Small intestine (tissue), 7 donors: ENCODE measurements around the gene GNB1. TPM values are rescaled to one million over a fixed set of nuclear protein-coding genes. Genes with fewer than 3 reads are reported as not detected.

Experiments
- DNase-seq, 2 donors: peaks; one replicate each; pipeline versions ENCODE4 v3.0.0 to v3.0.0-alpha.2; 2013
- FAIRE-seq: peaks from 2 replicates; lab custom pipeline; 2012; peaks lifted over from hg19 to GRCh38; lab: Jason Lieb, UNC
- H3K27ac ChIP-seq, 3 donors: one replicate each; pipeline ENCODE4 v1.5.1; 2013; ENCODE audit warnings: low read length in 2 of 3, mild to moderate bottlenecking in 2 of 3, control low read depth in 1 of 3, inconsistent platforms in 1 of 3, low read depth in 1 of 3, moderate library complexity in 1 of 3
- H3K27me3 ChIP-seq, 3 donors: one replicate each; pipeline ENCODE4 v1.6.1; 2013; ENCODE audit warnings: low read length in 3 of 3, inconsistent platforms in 1 of 3; ENCODE audit not compliant: control insufficient read depth in 3 of 3, insufficient read depth in 3 of 3
- H3K36me3 ChIP-seq, 3 donors: one replicate each; pipeline ENCODE4 v1.6.1; 2013; ENCODE audit warnings: low read length in 3 of 3, inconsistent platforms in 1 of 3, low read depth in 1 of 3, mild to moderate bottlenecking in 1 of 3, moderate library complexity in 1 of 3; ENCODE audit not compliant: control insufficient read depth in 3 of 3, insufficient read depth in 2 of 3
- H3K4me1 ChIP-seq, 3 donors: one replicate each; pipeline ENCODE4 v1.6.1; 2013; ENCODE audit warnings: low read length in 2 of 3, inconsistent platforms in 1 of 3, low read depth in 1 of 3, mild to moderate bottlenecking in 1 of 3, moderate library complexity in 1 of 3; ENCODE audit not compliant: control insufficient read depth in 3 of 3, insufficient read depth in 2 of 3
- H3K4me3 ChIP-seq, 3 donors: one replicate each; pipeline ENCODE4 v1.5.1; 2013; ENCODE audit warnings: low read length in 3 of 3, control low read depth in 1 of 3, inconsistent platforms in 1 of 3, low read depth in 1 of 3, mild to moderate bottlenecking in 1 of 3, moderate library complexity in 1 of 3
- H3K9me3 ChIP-seq, 2 donors: one replicate each; pipeline ENCODE4 v1.6.1; 2013; ENCODE audit warnings: low read depth in 1 of 2, low read length in 1 of 2; ENCODE audit not compliant: control insufficient read depth in 2 of 2, insufficient read depth in 1 of 2
- WGBS, 3 donors: extraction: QIAGEN DNeasy Blood & Tissue Kit; methylation state at CpG; one replicate each; pipeline ENCODE4 v1.1.7; 2013; 5-methylcytosine and 5-hydroxymethylcytosine counted together
- polyA plus RNA-seq, 4 donors: library from polyadenylated mRNA; stranded (reverse) in 3 of 4; unstranded in 1 of 4; fragments of 200-250 nt in 3 of 4; fragments of 120-200 nt in 1 of 4; gene quantifications; one replicate each; pipeline versions ENCODE4 v1.2.1 to v1.2.3, GENCODE V29; 2013
- donor health status: healthy with polysubstance abuse.
- donor health status: control.
- donor health status: control.
- donor health status: Bipolar disorder and iron deficiency.
- donor health status: healthy.

Gene GNB1
- polyA plus RNA-seq, 4 donors = 169 to 214 (median 192) TPM

DNA sequence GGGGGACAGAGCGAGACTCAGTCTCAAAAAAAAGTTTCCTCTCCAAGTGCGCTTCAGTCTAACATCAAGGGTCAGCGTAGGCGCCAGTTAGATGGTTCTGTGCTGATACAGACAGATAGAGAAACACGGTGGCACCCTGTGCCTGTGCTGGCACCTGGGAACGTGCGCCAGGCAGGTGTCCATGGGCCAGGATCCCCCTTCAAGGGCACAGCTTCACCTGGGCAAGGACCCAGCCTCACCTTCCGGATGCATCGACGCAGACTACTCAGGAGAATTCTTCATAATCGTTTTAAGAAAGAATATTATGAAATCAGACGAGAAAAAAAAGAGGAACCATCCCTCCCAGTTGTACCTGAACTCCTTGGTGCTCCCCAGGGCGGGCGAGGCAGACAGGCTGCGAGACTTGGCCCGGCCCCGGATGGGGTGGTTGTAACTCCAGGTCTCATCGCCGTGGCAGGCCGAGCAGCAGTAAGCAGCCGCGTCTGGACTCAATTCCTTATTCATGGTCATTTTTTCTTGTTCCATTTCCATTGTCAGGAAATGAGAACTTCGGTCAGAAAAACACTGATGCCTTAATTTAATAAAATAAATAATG lies 125.9 kb downstream of the GNB1 start:
- Histone ChIP-seq H3K36me3 (peaks cover 0 to 90% (median 6%) of the 10 kb centered on the region in 3 donors), H3K27ac (no peak overlapping the region), H3K4me1 (no peaks in the 10 kb centered on the region), H3K27me3 (no peaks in the 10 kb centered on the region), H3K9me3 (peaks cover 0 to 8% of the 10 kb centered on the region in 2 donors), H3K4me3 (no peak overlapping the region)
- FAIRE-seq (no peak), DNase-seq (no peak)
- 81 to 87% (median 87%) methylated on average over 23 of the region's 23 CpGs for WGBS, 3 donors

DNA sequence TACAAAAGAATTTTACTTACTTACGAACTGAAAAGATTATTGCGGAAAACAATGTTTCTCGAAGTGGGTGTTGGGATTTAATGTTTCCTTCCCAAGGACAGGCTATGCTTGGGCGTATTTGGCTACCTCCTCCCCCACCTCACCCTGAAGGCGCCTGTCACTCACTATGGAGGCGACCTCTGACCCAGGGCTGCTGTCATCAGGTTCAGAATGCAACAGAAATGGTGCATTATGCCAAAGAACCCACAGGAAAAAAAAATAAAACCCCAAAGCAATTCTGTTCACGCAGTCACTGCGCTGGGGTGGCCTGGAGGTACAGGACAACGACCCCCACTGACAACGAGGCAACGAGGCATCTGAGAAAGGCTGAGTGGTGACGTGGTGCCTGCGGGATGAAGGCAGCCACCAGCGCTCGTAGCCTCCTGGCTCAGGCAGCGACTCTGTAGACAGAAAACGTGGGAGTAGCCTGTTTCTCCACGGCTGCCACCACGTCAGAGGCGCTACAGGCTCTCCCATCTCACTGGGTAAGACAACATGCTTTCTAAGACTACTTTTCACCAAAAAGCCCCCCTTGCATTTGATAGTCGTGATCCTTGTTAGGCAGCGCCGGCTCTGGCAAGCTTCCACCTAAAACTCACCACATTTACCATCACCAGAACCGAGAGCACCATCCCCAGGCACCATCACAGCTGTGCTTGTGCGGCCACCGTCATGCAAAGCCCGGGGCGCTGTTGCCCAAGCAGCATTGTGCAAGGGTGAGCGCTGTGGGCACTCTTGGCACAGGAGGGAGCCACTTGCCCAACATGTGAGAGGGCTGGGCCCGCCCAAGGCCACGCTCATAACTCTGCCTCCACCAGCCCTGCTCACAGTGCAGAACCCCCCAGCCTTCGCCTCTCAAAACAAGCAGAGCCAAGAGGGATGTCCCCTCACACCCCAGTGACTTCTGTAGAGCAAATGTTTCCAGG lies 126.9 kb downstream of the GNB1 start:
- Histone ChIP-seq H3K27me3 (no peaks in the 10 kb centered on the region), H3K9me3 (peaks cover 0 to 4% of the 10 kb centered on the region in 2 donors), H3K36me3 (peaks cover 1 to 90% (median 6%) of the 10 kb centered on the region in 3 donors), H3K4me3 (no peak overlapping the region), H3K27ac (no peak overlapping the region), H3K4me1 (peaks cover 0 to 4% (median 0%) of the 10 kb centered on the region in 3 donors)
- WGBS, 3 donors = 87 to 92% (median 89%) methylated on average over 31 to 32 of the region's 32 CpGs
- no peak for DNase-seq
- FAIRE-seq = no peak

DNA sequence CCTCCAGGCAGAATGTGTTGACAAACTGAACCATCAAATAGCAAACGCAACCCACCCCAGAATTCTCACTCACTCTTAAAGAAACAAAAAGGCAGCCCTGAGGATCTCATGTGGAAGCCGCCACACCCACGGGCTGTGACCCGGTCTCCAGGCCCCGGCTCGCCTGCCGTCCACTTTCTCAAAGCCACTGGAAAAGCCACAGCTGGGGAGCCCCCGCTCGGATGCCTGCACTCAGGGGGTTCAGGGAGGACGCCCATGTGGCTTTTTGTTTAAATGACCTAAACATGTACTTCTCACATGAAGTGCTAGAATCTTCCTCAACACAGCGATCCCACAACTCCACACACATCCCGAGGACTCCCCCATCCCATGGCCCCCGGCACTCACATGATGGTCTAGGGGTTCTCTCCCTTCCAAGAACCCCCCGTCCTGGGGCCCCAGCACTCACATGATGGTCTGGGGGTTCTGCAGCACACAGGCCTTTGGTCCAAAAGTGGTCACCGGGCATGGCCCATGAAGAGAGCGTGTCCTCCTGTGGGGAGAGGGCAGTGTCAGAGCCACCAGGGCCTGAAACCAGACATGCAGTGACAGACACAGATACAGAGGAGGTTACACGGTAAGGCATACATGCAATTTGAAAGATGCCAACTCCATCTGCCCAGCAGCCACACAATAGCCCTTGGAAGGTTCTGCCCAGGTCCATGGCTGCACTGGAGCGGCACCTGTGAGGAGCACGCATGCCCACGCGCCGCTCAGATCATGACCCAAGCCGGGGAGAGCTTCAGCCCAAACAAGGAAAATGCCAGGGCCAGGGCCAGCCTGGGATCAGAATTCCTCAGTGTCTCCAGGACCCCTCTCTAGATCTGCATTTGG lies 129.1 kb downstream of the GNB1 start:
- DNase-seq (no peak), FAIRE-seq (no peak)
- no peaks in the 10 kb centered on the region for H3K27me3 ChIP-seq
- H3K27ac ChIP-seq = no peak overlapping the region
- H3K4me1 ChIP-seq = peaks cover 4 to 8% (median 6%) of the 10 kb centered on the region in 3 donors
- WGBS, 3 donors = 96 to 97% (median 96%) methylated on average over 23 of the region's 23 CpGs
- peaks cover 1 to 91% (median 6%) of the 10 kb centered on the region in 3 donors for H3K36me3 ChIP-seq
- H3K9me3 ChIP-seq = no peaks in the 10 kb centered on the region
- no peak overlapping the region for H3K4me3 ChIP-seq

DNA sequence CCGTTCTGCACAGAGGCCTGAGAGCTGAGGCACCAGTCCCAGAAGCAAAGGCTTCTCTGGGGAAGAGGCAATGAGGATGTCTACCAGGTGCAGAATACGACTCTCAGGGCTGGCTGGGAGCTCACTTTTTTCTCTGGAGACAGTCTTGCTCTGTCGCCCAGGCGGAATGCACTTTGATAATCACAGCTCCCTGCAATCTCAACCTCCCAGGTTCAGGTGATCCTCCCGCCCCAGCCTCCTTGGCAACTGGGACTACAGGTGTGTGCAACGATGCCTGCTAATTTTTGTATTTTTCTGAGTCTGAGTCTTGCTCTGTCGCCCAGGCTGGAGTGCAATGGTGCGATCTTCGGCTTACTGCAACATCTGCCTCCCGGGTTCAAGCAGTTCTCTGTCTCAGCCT lies 130.2 kb downstream of the GNB1 start:
- Histone ChIP-seq H3K27ac (no peak overlapping the region), H3K27me3 (no peaks in the 10 kb centered on the region), H3K4me1 (peaks cover 4 to 8% (median 6%) of the 10 kb centered on the region in 3 donors), H3K36me3 (peaks cover 1 to 95% (median 6%) of the 10 kb centered on the region in 3 donors), H3K9me3 (no peaks in the 10 kb centered on the region), H3K4me3 (no peak overlapping the region)
- no peak for DNase-seq
- no peak for FAIRE-seq
- WGBS, 3 donors = 82 to 90% (median 87%) methylated on average over 10 of the region's 10 CpGs

DNA sequence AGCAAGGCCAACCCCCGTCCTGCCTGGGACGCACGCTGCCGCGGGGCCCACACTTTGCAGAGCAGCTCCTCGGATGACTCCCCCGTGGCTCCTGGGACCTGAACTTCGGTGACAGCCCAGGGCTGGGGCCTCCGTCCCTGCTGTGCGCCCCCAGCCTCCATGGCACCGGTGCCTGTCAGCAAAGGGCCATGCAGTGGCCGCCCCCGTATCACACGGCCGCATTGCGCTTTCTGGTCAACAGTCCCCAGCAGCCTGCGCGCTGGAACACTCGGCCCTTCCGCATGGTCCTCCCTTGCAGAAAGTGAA lies 130.6 kb downstream of the GNB1 start:
- peaks cover 1 to 95% (median 3%) of the 10 kb centered on the region in 3 donors for H3K36me3 ChIP-seq
- DNase-seq = no peak
- no peak for FAIRE-seq
- peaks cover 4 to 8% (median 6%) of the 10 kb centered on the region in 3 donors for H3K4me1 ChIP-seq
- H3K4me3 ChIP-seq = no peak overlapping the region
- no peaks in the 10 kb centered on the region for H3K9me3 ChIP-seq
- WGBS, 3 donors = 95 to 97% (median 96%) methylated on average over 20 of the region's 20 CpGs
- H3K27me3 ChIP-seq = no peaks in the 10 kb centered on the region
- no peak overlapping the region for H3K27ac ChIP-seq

DNA sequence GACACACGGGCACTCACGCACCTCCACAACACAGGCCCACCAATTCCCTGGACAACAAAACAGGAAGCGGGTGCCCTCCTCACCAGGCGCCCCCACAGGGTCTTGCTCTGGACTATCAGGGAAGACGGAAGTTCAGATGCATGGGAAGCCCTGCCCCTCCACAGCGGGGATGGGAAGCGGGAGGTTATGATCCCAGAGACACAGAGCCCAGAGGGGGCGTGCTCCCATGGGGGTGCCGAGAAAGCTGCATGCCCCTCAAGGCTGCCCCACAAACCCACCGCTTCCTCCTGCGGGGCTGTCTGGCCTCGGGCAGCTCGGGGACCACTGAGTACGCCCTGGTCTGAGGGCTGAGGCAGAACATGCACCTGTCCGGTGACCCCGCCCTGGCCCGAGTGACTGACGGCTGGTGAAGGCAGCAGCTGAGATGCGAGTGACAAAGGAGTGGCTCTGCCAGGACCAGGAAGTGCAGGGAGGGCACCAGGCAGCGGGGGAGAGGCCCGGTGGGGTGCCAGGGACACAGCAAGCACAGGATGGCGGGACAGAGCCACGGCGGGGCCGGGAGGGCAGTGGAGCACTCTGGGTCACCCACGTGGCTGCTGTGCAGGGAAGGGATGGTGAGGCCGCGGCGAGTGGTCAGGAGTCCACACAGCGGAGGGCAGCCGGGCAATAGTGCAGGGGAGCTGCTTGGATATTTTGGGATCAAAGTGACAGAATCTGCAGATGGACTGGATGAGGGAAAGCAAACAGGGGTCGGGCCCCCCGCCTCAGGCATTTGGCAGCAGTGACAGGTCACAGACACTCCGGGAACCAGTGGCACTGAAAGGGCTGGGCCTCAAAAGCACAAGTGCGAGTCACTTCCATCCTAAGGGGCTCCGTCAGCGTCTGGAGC lies 131.2 kb downstream of the GNB1 start:
- H3K4me1 ChIP-seq = peaks cover 4 to 8% (median 6%) of the 10 kb centered on the region in 3 donors
- peak overlapping the region; percentile 39 to 87 (median 86) for H3K27ac ChIP-seq
- H3K9me3 ChIP-seq = no peaks in the 10 kb centered on the region
- no peak overlapping the region for H3K4me3 ChIP-seq
- peak in 1 of 2 donors; percentile 62 for DNase-seq
- WGBS, 3 donors = 54 to 76% (median 75%) methylated on average over 35 to 37 of the region's 37 CpGs
- H3K36me3 ChIP-seq = peaks cover 1 to 96% (median 6%) of the 10 kb centered on the region in 3 donors
- no peak for FAIRE-seq
- no peaks in the 10 kb centered on the region for H3K27me3 ChIP-seq

DNA sequence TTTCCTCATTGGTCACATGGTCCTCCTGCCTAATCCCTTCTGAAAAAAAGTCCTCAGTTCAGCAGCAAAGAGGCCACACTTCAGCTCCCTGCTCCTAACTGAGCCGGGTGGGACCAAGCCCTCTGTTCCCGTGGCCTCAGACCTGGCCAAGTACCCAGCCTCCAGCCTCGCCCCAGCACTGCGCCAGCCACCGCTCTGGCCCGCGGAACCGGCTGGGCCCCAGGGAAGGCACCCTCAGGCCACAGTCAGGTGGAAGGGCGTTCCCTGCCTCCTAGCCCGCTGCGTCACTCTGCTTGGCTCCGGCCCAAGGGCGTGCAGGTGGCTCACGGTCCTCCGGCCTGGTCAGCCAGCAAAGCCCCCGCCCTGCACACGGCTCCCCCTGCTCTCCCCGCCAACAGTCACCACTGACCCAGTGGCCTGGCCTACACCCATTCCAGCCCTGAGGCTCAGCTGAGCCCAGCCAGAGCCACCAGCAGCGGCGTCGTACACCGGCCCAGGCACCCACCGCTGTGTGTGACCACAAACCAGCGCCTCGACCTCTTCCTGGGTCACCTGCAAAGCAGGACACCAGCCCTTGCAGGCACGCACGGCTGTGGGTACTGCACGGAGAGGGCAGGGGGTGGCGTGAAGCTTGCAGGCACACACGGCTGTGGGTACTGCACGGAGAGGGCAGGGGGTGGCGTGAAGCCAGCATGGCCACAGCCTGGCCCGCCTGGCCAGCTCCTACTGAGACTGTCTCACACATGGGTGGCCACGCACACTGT lies 132.0 kb downstream of the GNB1 start:
- WGBS, 3 donors = 24 to 57% (median 38%) methylated on average over 32 to 34 of the region's 34 CpGs

More for the DNA sequence above, 132.0 kb downstream of the GNB1 start:
- no peaks in the 10 kb centered on the region for H3K9me3 ChIP-seq
- no peaks in the 10 kb centered on the region for H3K27me3 ChIP-seq
- H3K27ac ChIP-seq = peak overlapping the region; percentile 39 to 87 (median 86)
- peaks cover 4 to 8% (median 6%) of the 10 kb centered on the region in 3 donors for H3K4me1 ChIP-seq
- DNase-seq (peak; percentile 46 to 94), FAIRE-seq (no peak)
- no peak overlapping the region for H3K4me3 ChIP-seq
- H3K36me3 ChIP-seq = peaks cover 4 to 96% (median 6%) of the 10 kb centered on the region in 3 donors
